COLO668 (cell line): ENCODE data around the gene GSTM3.
"Not testable (repeated sequence)": the region's sequence is repeated elsewhere in the genome, so short reads cannot be mapped to it uniquely, and the experiment has no call there.

Experiments used
- DNase-seq: peaks from one replicate; lab custom pipeline; 2025; ENCODE audit not compliant: unreplicated experiment; lab: John Stamatoyannopoulos, UW

GSTM3 gene

GRCh38 chr1:109762821-109763645 is 22.2 kb upstream of the GSTM3 start:
- DNase-seq: no peak

GRCh38 chr1:109762039-109762585 is 21.3 kb upstream of the GSTM3 start:
- no peak for DNase-seq

- DNase-seq: no peak
These were observed 20.6 kb upstream of the GSTM3 start for GRCh38 chr1:109761227-109762038.

- DNase-seq: no peak
These were observed 19.9 kb upstream of the GSTM3 start for GRCh38 chr1:109760581-109761226.

GRCh38 chr1:109759513-109760334 is 18.9 kb upstream of the GSTM3 start:
- no peak for DNase-seq

GRCh38 chr1:109757936-109758786 is 17.3 kb upstream of the GSTM3 start:
- no peak for DNase-seq

GRCh38 chr1:109756848-109757521 is 16.1 kb upstream of the GSTM3 start:
- DNase-seq: no peak

- not testable (repeated sequence) for DNase-seq
These were observed 15.5 kb upstream of the GSTM3 start for GRCh38 chr1:109756325-109756724.

GRCh38 chr1:109754738-109755137 is 13.9 kb upstream of the GSTM3 start:
- no peak for DNase-seq

- no peak for DNase-seq
These were observed 10.9 kb upstream of the GSTM3 start for GRCh38 chr1:109751531-109752260.

GRCh38 chr1:109750920-109751319 is 10.1 kb upstream of the GSTM3 start:
- no peak for DNase-seq

GRCh38 chr1:109750241-109750882 is 9.5 kb upstream of the GSTM3 start:
- no peak for DNase-seq

GRCh38 chr1:109749221-109749620 is 8.4 kb upstream of the GSTM3 start:
- DNase-seq: no peak

GRCh38 chr1:109748311-109748710 is 7.5 kb upstream of the GSTM3 start:
- not testable (repeated sequence) for DNase-seq

GRCh38 chr1:109739738-109740614 is 862 bp downstream of the GSTM3 start:
- peak; percentile 75 for DNase-seq

GRCh38 chr1:109733236-109733870 is 7.5 kb downstream of the GSTM3 start:
- DNase-seq: no peak
